ENCODE results near the gene KRTAP10-1.

Gene KRTAP10-1

DNA sequence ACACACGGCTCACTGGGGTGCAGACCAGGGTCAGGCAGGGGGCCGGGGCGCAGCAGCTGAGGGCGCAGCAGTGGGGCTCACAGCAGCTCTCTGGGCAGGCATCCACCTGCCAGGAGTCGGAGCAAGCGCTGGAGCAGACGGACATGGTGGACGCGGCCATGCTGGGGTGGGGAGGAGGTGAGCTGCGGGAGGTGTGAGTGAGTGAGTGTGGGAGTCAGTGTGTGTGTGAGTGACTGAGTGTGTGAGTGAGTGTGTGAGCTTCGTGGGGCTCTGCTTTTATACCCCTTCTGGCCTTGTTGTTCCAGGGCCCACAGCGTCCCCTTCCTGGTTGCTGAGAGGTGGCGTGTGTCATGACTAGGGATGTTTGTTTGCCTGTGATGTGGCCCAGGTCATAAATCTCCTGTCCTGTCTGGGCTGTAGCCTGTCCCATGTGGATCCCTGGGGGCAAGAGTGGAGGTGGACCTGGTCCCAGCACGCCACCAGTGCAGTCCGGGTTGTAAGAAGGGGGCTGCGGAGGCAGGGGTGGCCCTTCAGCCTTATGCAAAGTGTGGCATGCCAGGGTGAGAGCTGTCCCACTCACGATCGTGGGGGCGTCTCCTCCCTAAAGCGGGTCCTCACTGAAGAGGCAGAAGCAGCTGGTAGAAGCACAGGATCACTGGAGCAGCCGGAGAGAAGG, at the start of gene KRTAP10-1:
KRTAP10-1 (minus strand) TSS at position 205 of the 676 bp plus-strand sequence; CDS start at position 160, 45 bp downstream.
- DNase-seq = no peak

- DNase-seq = no peak
Measured at GRCh38 chr21:44589094-44589493, 49.1 kb upstream of the KRTAP10-1 start.

DNA sequence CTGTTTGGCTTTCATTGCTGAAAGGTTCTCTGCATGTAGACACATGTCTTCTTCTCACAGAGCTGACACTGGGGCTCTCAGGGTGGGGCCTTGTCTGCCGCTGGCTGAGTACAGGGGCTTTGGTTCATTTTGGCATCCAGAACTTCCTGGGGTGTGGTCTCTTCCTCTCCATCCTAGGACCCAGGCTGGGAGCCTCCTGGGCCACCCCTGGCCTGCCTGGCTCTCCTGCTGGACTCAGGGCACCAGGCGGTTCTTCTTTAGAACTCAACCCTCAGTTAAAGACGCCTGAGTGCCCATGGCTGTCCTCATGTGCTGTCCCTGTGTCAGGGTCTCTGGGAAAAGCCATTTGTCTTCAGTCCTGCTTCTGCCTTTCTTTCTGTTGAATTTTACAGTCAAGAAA, 45.9 kb upstream of the KRTAP10-1 start:
- DNase-seq = no peak

DNA sequence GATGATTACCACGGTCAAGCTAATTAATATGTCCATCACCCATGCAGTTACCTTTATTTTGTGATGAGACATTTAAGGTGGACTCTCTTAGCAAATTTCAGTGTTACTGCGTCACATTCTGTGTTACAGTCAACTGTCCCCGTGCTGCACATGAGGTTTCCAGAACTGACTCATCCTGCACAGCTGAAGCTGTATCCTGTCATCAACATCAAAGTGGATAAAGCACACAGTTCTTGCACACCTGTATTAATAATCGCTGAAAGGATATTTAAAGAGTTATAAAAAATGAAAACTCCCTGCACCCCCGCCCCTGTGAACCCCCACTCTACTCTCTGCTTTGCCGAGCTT, 43.8 kb upstream of the KRTAP10-1 start:
- DNase-seq = no peak

- no peak for DNase-seq
Measured at GRCh38 chr21:44583089-44583799, 43.2 kb upstream of the KRTAP10-1 start.

DNA sequence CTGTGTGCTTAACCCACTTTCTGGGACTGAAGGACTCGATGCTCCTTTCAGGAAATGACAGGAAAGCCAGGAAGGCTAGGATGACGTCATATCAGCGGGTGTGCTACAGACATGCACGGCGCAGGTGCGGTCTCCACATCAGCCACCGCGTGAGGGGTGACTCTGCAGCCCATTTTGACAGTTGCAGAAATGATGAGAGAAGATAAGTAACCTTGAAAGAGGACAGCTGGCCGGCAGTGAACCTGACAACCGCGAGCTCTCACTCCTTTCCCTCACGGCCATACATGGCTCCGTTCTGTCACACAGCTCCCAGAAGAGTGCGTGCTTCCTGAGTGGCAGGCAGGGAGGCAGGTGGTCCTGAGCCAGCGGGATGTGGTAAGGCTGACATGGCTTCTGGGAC, 42.1 kb upstream of the KRTAP10-1 start:
- peak; percentile 12 for DNase-seq

- peak; percentile 20 for DNase-seq
Measured at GRCh38 chr21:44581158-44581557, 41.2 kb upstream of the KRTAP10-1 start.

- DNase-seq = peak; percentile 80
Measured at GRCh38 chr21:44580231-44580821, 40.3 kb upstream of the KRTAP10-1 start, which contains the start of gene KRTAP10-5. KRTAP10-5 (minus strand) TSS chr21:44580604; CDS start chr21:44580578, 26 bp downstream.

DNA sequence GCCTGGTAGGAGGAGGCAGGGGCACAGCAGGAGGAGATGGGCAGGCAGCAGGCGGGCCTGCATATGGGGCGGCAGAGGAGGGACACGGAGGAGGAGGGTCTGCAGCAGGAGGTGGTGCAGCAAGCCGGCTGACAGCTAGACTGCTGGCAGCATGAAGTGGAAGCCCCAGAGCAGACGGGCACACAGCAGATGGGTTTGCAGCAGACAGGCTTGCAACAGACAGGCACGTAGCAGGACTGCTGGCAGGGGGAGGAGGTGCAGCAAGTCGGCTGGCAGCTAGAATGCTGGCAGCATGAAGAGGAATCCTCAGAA, 39.8 kb upstream of the KRTAP10-1 start:
- DNase-seq = peak; percentile 51

GRCh38 chr21:44579056-44579832, 39.2 kb upstream of the KRTAP10-1 start:
- no peak for DNase-seq

- DNase-seq = no peak
Measured at GRCh38 chr21:44578371-44579055, 38.5 kb upstream of the KRTAP10-1 start.

DNA sequence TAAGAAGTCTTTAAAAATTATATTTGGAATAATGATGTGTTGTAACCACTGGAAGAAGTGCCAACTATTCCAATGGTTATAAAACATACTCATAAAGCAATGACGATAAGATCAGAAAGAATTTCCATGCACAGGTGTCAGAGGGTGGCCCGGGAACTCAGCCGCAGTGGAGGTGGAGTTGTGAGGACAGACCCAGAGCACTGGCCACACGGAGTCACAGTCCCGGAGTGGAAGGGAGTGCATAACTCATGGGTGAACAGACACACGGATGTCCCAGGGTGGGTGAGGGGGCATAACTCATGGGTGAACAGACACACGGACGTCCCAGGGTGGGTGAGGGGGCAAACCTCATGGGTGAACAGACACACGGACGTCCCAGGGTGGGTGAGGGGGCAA, 36.0 kb upstream of the KRTAP10-1 start:
- DNase-seq = no peak

DNA sequence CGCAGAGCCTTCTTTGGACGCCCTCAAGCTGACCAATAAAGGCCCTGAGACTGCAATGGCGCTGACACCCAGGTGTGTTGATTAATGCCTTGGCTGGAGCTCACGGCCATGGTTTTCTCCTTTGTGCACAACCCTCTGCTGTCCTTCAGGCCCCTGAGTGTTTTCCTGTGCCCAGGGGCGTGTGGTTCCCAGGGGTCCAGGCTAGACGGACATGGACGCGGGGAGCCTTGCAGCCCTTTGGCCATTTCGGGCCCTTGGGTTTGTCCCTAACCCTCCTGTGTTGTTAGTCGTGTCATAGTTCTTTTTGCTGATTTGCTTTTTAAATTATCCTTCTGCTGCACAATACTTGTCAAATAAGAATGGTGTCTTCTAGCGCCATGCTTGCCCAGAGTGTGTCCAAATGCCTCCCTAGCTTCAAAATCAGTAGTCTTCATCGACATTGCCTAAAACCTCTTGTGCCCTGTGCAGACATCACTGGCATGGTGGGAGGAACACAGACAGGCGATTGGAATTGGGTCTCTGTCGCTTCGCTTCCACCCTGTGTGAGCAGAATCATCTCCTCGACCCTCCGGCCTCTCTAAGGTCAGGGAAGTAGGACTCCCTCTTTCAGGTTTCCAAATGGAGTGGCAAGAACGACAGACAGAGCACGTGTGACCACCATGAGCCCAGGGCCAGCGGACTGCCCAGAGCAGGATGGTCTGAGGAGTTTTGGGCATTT, 35.5 kb upstream of the KRTAP10-1 start:
- DNase-seq = no peak

DNA sequence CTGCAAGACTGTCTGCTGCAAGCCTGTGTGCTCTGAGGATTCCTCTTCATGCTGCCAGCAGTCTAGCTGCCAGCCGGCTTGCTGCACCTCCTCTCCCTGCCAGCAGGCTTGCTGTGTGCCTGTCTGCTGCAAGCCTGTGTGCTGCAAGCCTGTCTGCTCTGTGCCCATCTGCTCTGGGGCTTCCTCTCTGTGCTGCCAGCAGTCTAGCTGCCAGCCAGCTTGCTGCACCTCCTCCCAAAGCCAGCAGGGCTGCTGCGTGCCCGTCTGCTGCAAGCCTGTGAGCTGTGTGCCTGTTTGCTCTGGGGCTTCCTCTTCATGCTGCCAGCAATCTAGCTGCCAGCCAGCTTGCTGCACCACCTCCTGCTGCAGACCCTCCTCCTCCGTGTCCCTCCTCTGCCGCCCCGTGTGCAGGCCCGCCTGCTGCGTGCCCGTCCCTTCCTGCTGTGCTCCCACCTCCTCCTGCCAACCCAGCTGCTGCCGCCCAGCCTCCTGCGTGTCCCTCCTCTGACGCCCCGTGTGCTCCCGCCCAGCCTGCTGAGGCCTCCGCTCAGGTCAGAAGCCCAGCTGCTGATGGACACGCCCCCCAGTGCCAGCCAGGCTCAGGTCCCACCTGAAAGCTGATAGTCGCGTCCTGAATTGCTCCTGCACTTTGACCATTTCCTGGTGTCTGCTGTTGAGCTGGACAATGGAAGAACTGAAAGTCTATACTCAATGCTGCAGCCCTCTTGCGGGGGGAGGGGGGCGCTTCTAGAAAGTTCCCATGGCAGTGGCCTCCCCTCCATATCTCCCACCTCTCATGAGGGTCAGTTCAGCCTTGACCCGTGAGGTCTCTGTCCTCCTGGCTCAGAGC, 34.7 kb upstream of the KRTAP10-1 start:
- peak; percentile 89 for DNase-seq

DNA sequence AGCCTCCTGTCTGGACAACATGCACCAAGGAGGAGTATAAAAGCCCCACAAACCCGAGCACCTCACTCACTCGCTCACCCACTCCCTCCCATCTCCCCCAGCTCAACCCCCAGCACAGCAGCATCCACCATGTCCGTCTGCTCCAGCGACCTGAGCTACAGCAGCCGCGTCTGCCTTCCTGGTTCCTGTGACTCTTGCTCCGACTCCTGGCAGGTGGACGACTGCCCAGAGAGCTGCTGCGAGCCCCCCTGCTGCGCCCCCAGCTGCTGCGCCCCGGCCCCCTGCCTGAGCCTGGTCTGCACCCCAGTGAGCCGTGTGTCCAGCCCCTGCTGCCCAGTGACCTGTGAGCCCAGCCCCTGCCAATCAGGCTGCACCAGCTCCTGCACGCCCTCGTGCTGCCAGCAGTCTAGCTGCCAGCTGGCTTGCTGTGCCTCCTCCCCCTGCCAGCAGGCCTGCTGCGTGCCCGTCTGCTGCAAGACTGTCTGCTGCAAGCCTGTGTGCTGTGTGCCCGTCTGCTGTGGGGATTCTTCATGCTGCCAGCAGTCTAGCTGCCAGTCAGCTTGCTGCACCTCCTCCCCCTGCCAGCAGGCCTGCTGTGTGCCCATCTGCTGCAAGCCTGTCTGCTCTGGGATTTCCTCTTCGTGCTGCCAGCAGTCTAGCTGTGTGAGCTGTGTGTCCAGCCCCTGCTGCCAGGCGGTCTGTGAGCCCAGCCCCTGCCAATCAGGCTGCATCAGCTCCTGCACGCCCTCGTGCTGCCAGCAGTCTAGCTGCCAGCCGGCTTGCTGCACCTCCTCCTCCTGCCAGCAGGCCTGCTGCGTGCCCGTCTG, 33.8 kb upstream of the KRTAP10-1 start, which contains the start of gene KRTAP10-4:
KRTAP10-4 (plus strand) TSS at position 100 of the 827 bp plus-strand sequence; CDS start at position 130, 30 bp downstream.
- DNase-seq = peak; percentile 30

DNA sequence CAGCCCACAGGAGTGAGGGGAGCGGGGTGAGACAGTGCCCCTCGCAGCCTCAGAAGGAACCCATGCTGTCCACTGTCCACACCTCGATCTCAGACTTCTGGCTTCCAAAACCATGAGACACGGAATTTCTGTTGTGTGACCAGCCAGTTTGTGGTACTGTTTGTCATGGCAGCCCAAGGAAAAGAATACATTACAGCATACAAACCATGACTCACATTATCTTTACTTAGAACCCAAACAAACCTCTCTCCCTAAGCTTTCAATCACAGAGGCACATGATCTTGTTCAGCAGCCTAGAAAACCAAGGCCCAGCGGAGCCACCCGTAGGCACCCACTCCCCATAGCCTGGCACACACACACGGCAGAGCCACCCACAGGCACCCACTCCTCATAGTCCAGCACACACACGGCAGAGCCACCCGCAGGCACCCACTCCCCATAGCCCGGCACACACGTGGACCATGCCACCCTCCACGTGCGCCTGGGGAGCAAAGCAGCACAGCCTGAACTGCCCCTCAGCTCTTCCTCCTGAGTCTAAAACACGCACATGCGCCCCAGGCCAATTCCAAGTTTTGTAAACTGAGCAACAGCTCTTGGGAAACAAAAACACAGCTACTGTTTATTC, 33.1 kb upstream of the KRTAP10-1 start:
- DNase-seq = peak; percentile 79

DNA sequence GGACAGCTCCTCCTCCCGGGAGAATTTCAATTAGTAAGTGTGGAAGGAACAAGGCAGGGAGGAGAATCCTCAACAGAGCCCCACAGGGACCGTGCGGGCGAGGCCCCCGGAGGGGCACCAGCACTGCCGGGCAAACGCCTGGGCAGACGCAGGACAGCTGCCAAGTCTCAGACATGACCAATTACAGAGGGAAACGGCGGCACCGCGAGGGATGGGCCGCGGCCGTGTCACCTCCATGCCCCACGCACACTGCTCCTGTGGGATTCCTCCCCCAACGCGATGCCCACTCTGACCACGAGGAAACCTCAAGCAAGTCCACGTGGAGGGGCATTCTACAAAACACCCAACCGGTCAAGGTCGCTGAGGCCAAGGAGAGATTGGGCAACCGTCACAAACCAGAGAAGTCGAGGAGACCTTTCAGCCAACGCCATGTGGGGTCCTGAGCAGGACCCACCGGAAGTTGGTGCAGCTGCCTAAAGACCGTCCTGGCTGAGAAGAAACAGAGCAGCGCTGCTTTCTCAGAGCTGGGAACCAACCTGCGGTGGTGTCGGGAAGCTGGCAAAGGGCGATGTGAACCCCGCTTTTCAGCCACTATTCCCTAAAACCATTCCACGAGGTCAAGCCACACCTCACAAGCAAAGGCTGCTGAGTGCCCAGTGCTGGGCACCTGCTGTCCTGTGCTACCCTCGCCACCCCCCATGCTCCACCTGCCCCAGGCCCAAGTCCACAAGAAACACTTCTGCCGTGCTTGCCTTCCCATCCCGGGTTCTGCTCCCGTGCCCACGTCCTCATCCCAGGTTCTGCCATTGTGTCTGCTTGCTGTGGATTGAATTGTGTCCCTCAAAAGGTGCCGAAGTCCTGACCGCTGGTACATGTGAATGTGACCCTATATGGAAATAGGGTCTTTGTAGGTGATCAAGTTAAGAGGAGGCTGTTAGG, 32.1 kb upstream of the KRTAP10-1 start:
- DNase-seq = no peak

DNA sequence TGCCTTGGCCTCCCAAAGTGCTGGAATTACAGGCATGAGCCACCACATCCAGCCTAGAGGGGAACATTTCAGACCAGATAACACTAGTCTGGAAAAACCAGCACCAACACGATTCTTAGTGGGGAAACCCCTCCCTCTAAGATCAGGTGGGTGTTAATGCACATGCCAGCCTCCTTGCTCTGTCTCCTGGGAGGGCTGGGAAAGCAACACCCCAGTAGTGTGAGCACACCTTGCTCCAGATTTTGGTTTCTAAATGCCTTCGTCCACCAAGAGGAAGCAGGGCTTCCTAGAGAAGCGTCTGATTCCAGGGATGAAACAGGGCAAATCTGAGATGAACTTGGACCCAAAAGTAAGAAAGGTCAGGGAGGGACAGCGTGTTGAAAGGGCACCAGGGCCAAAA, 31.3 kb upstream of the KRTAP10-1 start:
- peak; percentile 34 for DNase-seq
